Measurements from ENCODE around the gene FAM177B.

- TF ChIP-seq EZH2 (IDR thresholded peaks at IDR 0.05) (no peak), FOXP2 (optimal IDR thresholded peaks at IDR 0.05; ENCODE audit: control extremely low read depth, extremely low read length, insufficient read depth) (no peak), POLR2AphosphoS5 (IDR thresholded peaks at IDR 0.05; ENCODE audit: borderline replicate concordance, low read depth, low read length) (no peak)
These were observed 55.7 kb downstream of the FAM177B start for GRCh38 chr1:222792744-222793143.
